Common myeloid progenitor, CD34-positive (primary cell): ENCODE measurements around the gene UBE2E2.
A peak's percentile ranks its signal among the peaks of the same experiment; 100 is the strongest.

Experiments
- CTCF ChIA-PET: fragments of 350-600 bp; sonication (Branson Sonifier 250); formaldehyde crosslinking; loops from one replicate; lab custom pipeline; 2021; ENCODE audit warnings: antibody characterized with exemption; lab: Charles Lee
- POLR2A ChIA-PET: fragments of 350-600 bp; sonication (Branson Sonifier 250); formaldehyde crosslinking; loops from one replicate; lab custom pipeline; 2021; ENCODE audit warnings: antibody characterized with exemption; lab: Charles Lee
- DNase-seq, 3 donors: peaks; one replicate each; pipeline versions ENCODE4 v3.0.0 to v3.0.0-alpha.2; 2013
- H3K27ac ChIP-seq, 2 experiments: 1 replicate in 1 of 2; 2 replicates in 1 of 2; pipeline ENCODE4 v1.7.0; 2013; ENCODE audit warnings: inconsistent platforms in 2 of 2, low read length in 2 of 2, mild to moderate bottlenecking in 2 of 2, low read depth in 1 of 2, moderate library complexity in 1 of 2; ENCODE audit not compliant: severe bottlenecking in 2 of 2, insufficient read depth in 1 of 2, poor library complexity in 1 of 2
- H3K27me3 ChIP-seq, 5 experiments: replicated peaks in 2 of 5; 1 replicate in 3 of 5; 2 replicates in 2 of 5; pipeline versions ENCODE4 v1.6.1 to v1.7.0; 2013; ENCODE audit warnings: low read length in 4 of 5, mild to moderate bottlenecking in 2 of 5, moderate library complexity in 2 of 5, inconsistent platforms in 1 of 5; ENCODE audit not compliant: insufficient read depth in 5 of 5, control insufficient read depth in 4 of 5
- H3K36me3 ChIP-seq, 4 experiments: 1 replicate in 2 of 4; 2 replicates in 2 of 4; pipeline versions ENCODE4 v1.6.1 to v1.7.0; 2013; ENCODE audit warnings: low read length in 3 of 4, control low read depth in 1 of 4, mild to moderate bottlenecking in 1 of 4; ENCODE audit not compliant: control insufficient read depth in 4 of 4, insufficient read depth in 4 of 4
- H3K4me1 ChIP-seq, 4 experiments: 1 replicate in 3 of 4; 2 replicates in 1 of 4; pipeline versions ENCODE4 v1.6.1 to v1.7.1; 2013; ENCODE audit warnings: low read length in 3 of 4, mild to moderate bottlenecking in 3 of 4, control low read depth in 1 of 4, inconsistent platforms in 1 of 4, moderate library complexity in 1 of 4; ENCODE audit not compliant: control insufficient read depth in 4 of 4, insufficient read depth in 4 of 4; ENCODE audit errors: control extremely low read depth in 1 of 4
- H3K4me3 ChIP-seq, 7 experiments: 1 replicate in 4 of 7; 2 replicates in 3 of 7; pipeline versions ENCODE4 v1.5.1 to v1.7.0; 2013; ENCODE audit warnings: mild to moderate bottlenecking in 7 of 7, low read length in 6 of 7, moderate library complexity in 6 of 7, inconsistent platforms in 2 of 7, low read depth in 2 of 7, control low read depth in 1 of 7; ENCODE audit not compliant: insufficient read depth in 4 of 7, control insufficient read depth in 1 of 7; ENCODE audit errors: extremely low read depth in 1 of 7
- H3K9me3 ChIP-seq, 5 experiments: 1 replicate in 4 of 5; 2 replicates in 1 of 5; pipeline versions ENCODE4 v1.6.1 to v1.7.1; 2013; ENCODE audit warnings: low read length in 4 of 5, mild to moderate bottlenecking in 2 of 5, inconsistent platforms in 1 of 5, low read depth in 1 of 5, moderate library complexity in 1 of 5; ENCODE audit not compliant: control insufficient read depth in 4 of 5, insufficient read depth in 2 of 5; ENCODE audit errors: control extremely low read depth in 1 of 5
- WGBS: methylation state at CpG from one replicate; pipeline ENCODE4 v1.1.5; 2013; ENCODE audit not compliant: insufficient coverage; 5-methylcytosine and 5-hydroxymethylcytosine counted together

Gene UBE2E2

GRCh38 chr3:23442598-23443383 is 239.7 kb downstream of the UBE2E2 start:
- 53% methylated on average over 2 of the region's 4 CpGs for WGBS
- ChIA-PET CTCF (no interaction called here), POLR2A (no interaction called here)
- Histone ChIP-seq H3K27ac (no peak overlapping the region), H3K36me3 (no peaks in the 10 kb centered on the region), H3K27me3 (peaks cover 0 to 25% (median 5%) of the 10 kb centered on the region in 5 experiments), H3K9me3 (no peaks in the 10 kb centered on the region), H3K4me3 (no peak overlapping the region), H3K4me1 (peaks cover 6 to 19% (median 15%) of the 10 kb centered on the region in 4 experiments)
- peak; percentile 56 to 77 (median 75) for DNase-seq

- H3K4me3 ChIP-seq: no peak overlapping the region
- H3K36me3 ChIP-seq: no peaks in the 10 kb centered on the region
- peaks cover 6 to 15% (median 12%) of the 10 kb centered on the region in 4 experiments for H3K4me1 ChIP-seq
- no peak overlapping the region for H3K27ac ChIP-seq
- peaks cover 0 to 25% (median 5%) of the 10 kb centered on the region in 5 experiments for H3K27me3 ChIP-seq
- no CpG with 5 or more reads among the region's 1 CpG for WGBS
- ChIA-PET POLR2A (no interaction called here), CTCF (interaction anchor here (0.9 kb wide), 1 partner anchor 10 kb away, joined by 3 read pairs; no protein-coding TSS in a partner anchor)
- H3K9me3 ChIP-seq: no peaks in the 10 kb centered on the region
- DNase-seq: no peak
Observed at GRCh38 chr3:23444386-23444785, 241.3 kb downstream of the UBE2E2 start.

GRCh38 chr3:23446301-23446700 is 243.2 kb downstream of the UBE2E2 start:
- H3K27me3 ChIP-seq: peaks cover 0 to 25% (median 5%) of the 10 kb centered on the region in 5 experiments
- ChIA-PET POLR2A (no interaction called here), CTCF (no interaction called here)
- peaks cover 4 to 8% (median 7%) of the 10 kb centered on the region in 4 experiments for H3K4me1 ChIP-seq
- no peaks in the 10 kb centered on the region for H3K36me3 ChIP-seq
- H3K9me3 ChIP-seq: no peaks in the 10 kb centered on the region
- no peak overlapping the region for H3K4me3 ChIP-seq
- no peak overlapping the region for H3K27ac ChIP-seq
- 90% methylated on average over 2 of the region's 3 CpGs for WGBS
- DNase-seq: no peak

- no peaks in the 10 kb centered on the region for H3K4me1 ChIP-seq
- H3K4me3 ChIP-seq: no peak overlapping the region
- peaks cover 0 to 15% (median under 1%) of the 10 kb centered on the region in 5 experiments for H3K27me3 ChIP-seq
- POLR2A ChIA-PET: no interaction called here
- CTCF ChIA-PET: no interaction called here
- WGBS: no CpG with 5 or more reads among the region's 2 CpGs
- H3K27ac ChIP-seq: no peak overlapping the region
- H3K9me3 ChIP-seq: no peaks in the 10 kb centered on the region
- DNase-seq: no peak
- no peaks in the 10 kb centered on the region for H3K36me3 ChIP-seq
Observed at GRCh38 chr3:23448998-23449537, 245.9 kb downstream of the UBE2E2 start.

DNA sequence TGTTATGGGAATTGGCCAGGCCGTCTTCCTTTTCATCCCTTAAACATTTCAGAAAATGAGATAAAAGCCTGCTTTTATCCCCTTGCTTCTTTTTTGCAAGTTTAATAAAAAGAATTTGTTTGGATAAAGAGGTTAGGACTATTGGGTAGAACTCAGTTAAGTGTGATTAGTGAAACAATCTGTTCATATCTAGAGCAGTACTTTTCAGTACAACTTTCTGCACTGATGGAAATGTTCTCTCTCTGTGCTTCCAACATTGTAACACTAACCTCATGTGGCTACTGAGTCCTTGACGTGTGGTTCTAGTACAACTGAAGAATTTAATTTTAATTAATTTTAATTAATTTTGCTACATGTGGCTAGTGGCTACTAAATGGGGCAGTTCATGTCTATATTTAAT is 246.9 kb downstream of the UBE2E2 start:
- H3K27me3 ChIP-seq: peaks cover 0 to 8% (median 0%) of the 10 kb centered on the region in 5 experiments
- H3K9me3 ChIP-seq: no peaks in the 10 kb centered on the region
- no peak for DNase-seq
- no peaks in the 10 kb centered on the region for H3K36me3 ChIP-seq
- H3K4me3 ChIP-seq: no peak overlapping the region
- no CpG with 5 or more reads among the region's 2 CpGs for whole genome bisulfite sequencing
- no peaks in the 10 kb centered on the region for H3K4me1 ChIP-seq
- no peak overlapping the region for H3K27ac ChIP-seq
- ChIA-PET CTCF (no interaction called here), POLR2A (no interaction called here)

- H3K4me1 ChIP-seq: peaks cover 0 to 4% (median 0%) of the 10 kb centered on the region in 4 experiments
- H3K27me3 ChIP-seq: peaks cover 0 to 2% (median 0%) of the 10 kb centered on the region in 5 experiments
- WGBS: no CpG with 5 or more reads among the region's 2 CpGs
- no peaks in the 10 kb centered on the region for H3K36me3 ChIP-seq
- DNase-seq: no peak
- ChIA-PET CTCF (no interaction called here), POLR2A (no interaction called here)
- no peak overlapping the region for H3K27ac ChIP-seq
- H3K4me3 ChIP-seq: no peak overlapping the region
- peaks cover 0 to 3% (median 0%) of the 10 kb centered on the region in 5 experiments for H3K9me3 ChIP-seq
Observed at GRCh38 chr3:23450806-23451205, 247.7 kb downstream of the UBE2E2 start.

DNA sequence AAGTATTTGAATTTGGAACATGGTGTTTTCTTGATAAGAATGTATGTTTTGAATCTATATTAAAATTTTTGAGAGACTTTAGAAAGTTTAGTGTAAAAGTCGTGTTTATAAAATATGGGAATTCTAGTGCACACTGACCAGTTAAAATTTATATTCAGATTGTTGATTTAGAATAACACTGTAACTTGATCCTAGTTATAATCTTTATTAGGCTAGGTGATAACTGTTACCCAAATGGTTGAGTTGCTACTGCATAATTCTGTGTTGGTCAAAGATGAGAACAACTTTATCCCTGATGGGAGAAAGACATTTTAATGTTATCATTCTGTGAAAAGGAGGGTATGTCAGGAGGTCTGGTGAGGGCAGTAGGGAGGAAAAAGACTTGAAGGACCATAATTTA is 249.3 kb downstream of the UBE2E2 start:
- peaks cover 0 to 2% (median 0%) of the 10 kb centered on the region in 4 experiments for H3K36me3 ChIP-seq
- no peak for DNase-seq
- H3K9me3 ChIP-seq: peaks cover 0 to 8% (median 5%) of the 10 kb centered on the region in 5 experiments
- H3K27me3 ChIP-seq: no peaks in the 10 kb centered on the region
- H3K27ac ChIP-seq: no peak overlapping the region
- H3K4me1 ChIP-seq: peaks cover 0 to 4% (median 0%) of the 10 kb centered on the region in 4 experiments
- CTCF ChIA-PET: no interaction called here
- H3K4me3 ChIP-seq: no peak overlapping the region
- WGBS: no CpG with 5 or more reads among the region's 1 CpG
- POLR2A ChIA-PET: no interaction called here
